Fibroblast of skin of right quadriceps (primary cell): Measurements from ENCODE around the gene OXCT1.
"Not testable (repeated sequence)": the region's sequence is repeated elsewhere in the genome, so short reads cannot be mapped to it uniquely, and the experiment has no call there.

Source experiments
- DNase-seq: peaks from one replicate; pipeline ENCODE4 v3.0.0-alpha.2; 2013

Gene OXCT1

DNA sequence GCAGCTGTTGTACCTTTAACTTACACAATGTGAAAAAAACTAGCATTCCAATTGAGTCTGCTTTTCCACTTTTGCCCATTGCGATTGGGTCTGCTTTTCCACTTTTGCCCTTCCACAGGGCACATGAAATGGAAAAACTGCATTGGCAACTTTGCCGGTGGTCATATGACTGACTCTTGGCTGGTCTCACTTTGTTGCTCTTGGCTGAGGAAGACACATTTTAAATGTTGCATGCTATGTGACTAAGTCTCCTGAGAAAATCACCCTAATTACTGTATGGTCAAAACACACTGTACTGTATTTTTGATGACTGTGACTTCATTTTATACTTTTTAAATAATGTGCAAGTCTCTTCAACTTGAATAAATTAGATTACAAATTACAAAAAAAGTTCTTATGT is 1.6 kb upstream of the OXCT1 start:
- DNase-seq, result peak; percentile 18

- no peak for DNase-seq
These were observed 413 bp upstream of the OXCT1 start for GRCh38 chr5:41870627-41871048.

DNA sequence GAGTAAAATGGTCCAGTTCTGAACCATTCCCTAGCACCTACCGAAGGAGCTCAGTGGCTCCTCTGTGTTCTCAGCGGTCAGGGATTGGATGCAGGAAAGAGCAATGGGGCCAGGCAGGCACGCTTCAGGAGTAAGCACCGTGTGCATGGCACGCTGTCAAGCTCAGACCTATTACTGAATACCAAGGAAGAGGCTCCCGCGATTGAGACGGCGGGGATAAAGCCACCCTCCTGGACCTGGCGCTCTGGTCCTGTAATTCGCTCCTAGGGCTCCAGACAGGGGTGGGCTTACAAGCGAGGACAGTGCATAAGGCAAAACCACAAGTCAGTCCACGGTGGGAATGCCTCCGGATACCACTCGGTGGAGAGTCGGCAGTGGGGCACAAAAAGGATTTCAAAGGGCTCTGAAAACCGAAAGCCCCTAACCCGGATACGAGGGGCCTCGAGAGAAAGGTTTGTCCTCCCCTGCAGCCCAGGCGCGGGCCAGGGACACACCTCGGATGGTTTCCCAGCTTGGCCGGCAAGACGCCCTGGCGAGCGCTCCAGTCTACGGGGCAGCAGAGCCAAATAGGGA is 988 bp downstream of the OXCT1 start:
- DNase-seq, result peak; percentile 17

GRCh38 chr5:41863871-41864486 is 6.2 kb downstream of the OXCT1 start:
- DNase-seq, result peak; percentile 24

GRCh38 chr5:41858890-41859289 is 11.3 kb downstream of the OXCT1 start:
- no peak for DNase-seq

DNA sequence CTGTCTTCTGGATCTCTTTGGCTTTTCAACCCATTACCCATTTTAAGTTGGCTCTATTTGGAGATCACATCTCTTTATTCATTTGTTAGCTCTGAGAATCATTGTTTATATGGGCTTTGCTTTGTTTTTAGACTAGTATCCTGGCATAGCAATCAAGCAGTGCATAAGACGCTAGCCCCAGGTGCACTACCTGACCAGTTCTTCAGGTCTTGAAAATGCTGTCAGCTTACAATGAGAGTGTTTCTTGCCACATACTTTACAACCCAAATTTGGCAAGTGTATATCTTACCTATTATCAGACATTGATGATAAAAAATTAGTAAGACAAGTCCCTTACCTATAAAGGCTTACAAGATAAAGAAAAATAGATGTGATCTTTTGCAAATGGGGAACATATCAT is 12.2 kb downstream of the OXCT1 start:
- no peak for DNase-seq

DNA sequence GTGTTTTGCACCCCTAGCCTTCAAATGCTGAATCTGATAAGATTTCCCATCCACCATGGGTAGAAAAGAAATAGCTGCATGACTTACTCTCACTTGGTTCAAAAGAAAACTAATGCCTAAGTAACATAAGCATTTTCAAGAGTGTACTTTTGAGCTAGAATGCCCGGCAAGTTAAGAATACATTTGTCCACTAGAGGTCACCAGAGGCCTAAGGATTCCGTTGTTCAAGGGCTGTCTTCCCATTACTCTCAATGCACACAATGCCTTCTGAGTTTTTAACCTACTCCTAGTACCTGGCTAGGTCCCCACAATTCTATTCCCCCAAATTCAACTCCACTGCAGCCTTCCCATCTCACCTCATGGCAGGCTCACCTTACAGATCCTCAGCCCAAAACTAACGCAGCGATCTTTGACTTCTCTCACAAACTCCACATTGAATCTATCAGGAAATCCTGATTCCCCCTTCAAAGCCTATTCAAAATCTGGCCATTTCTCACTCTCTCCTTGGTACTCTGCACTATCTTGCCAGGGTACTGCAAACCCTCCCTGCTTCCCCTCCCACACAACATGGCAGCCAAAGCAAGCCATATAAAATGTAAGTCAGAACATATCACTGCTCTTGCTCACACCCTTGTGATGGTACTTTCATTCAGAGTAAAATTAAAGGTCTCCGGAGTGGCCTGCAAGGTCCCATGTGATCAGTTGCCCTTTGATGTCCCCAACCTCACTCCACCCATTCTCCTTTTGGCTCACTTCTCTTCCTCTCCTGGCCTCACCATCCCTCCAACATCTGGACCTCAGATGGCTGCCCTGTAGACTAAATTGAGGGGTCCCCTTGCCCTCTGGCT is 13.4 kb downstream of the OXCT1 start:
- DNase-seq, result peak; percentile 59

DNA sequence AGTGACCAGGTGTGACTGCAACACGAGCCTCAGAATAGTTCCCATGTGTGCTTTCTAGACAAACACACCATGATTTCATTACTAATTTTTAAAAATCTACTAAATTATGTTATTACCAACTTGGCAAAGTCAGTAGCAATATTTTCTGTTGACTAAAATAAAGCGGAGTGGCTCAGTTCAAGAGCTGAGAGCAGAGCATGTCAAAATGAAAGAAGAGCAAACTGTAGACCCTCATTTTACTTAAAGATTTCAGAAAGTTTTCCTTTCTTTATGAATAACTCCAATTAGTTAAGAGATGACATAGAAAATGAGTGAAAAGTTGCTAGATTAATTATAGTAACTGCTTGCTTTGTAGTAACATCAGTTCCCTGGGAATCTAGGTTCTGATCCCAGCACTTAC is 17.9 kb downstream of the OXCT1 start:
- DNase-seq, result no peak

GRCh38 chr5:41851116-41851515 is 19.1 kb downstream of the OXCT1 start:
- DNase-seq, result no peak

DNA sequence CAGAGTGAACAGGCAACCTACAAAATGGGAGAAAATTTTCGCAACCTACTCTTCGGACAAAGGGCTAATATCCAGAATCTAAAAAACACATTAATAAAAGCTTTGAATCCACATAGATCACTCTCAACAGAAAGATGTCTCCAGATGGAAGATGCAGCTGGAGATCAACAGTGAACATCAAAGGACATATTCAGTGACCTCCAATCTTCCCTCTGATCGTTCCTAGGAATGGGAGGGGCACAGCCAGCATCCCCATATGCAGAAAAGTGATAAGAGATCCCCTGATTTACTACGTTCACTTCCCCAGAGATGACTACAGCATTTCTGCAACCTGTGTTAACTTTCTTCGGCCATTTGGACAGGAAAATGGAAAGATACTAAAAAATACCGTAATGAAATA is 21.2 kb downstream of the OXCT1 start:
- DNase-seq, result no peak

DNA sequence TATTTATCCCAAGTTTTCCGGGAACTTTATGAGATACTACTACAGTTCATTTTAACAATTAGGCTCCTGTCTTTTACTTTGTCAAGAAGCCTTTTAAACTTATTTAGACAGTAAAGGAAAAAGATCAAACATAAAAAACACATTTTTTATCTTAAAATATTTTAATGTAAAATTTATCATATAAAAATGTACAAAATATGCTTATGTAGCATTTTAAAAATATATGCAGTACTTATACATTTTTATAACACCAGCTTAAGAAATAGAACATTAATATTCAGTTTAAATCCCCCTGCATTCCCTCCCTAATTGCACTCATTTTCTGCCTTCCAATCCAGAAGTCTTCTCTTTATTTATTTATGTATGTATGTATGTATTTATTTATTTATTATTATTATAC is 24.5 kb downstream of the OXCT1 start:
- not testable (repeated sequence) for DNase-seq

DNA sequence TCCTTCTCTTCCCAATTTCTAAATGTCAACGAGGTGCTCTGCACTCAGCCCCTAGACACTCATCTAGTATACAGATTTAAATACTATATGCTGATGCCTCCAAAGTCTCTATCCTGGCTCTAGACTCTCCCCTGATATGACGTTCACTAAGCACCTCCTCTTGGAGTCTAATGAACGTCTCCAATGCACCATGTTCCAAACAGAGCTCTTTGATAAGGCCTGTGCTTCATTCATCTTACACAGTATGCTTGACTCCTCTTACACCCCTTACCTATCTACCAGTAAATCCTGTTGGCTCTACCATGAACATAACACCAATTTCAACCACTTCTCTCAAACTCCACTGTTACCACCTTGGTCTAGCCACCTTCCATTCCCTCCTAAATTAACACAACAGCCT is 25.7 kb downstream of the OXCT1 start:
- DNase-seq, result no peak

DNA sequence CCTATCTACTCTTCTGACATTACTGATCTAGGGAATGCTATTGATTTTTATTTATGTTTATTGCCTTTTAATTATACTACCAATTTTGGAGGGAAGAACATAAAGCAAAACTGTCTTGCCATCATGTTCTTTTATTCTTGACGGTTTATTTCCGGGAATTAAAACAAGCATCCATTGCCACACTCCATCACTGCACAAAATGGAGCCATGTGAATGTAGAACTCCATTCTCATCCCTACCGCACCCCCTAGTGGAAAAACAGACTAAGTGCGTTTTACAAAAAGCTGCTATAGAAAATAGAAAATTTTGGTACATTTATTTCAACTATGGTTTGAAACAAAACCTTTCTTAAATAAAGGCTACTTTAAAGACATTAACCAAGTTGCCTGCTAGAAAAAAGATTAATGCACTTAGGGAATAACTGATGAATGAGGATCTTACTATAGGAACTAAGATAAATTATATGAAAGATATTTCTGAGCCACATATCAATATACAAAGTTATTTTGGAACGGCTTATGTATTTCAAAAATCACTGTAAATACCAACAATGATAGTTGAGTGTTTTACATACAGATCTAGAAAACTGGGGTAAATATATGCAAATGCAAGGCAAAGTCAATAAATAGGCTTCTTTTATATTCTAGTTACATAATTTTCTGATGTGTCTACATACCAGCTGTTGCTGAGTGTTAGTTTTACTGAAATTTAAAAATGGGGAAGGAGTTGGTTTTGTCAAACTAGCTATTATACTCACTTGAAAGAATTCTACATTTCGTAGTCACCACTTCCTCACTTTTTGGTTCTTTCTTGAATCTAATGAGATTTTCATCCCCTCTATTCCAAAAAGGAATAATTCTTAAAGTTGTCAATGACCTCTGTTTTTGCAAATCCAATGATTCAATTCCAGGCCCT is 26.5 kb downstream of the OXCT1 start:
- peak; percentile 57 for DNase-seq

DNA sequence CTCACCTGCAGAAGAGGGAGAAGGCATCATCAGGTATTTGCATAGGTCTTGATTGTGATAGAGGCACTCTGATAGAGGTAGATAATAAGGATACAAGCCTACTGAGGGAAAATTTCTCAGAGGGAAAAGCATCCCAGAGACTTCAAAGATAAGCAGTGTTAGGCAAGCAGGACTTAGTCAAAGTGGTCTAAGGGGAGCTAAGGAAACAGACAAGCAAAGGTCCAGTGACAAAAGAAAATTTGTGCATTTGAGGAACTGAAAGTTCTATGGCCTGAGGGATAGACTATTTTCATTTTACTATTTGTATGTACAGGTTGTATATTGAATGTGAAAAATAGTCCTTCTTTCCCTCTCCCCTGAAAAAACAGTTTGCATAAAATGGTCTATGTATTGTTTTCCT is 27.4 kb downstream of the OXCT1 start:
- DNase-seq, result no peak

DNA sequence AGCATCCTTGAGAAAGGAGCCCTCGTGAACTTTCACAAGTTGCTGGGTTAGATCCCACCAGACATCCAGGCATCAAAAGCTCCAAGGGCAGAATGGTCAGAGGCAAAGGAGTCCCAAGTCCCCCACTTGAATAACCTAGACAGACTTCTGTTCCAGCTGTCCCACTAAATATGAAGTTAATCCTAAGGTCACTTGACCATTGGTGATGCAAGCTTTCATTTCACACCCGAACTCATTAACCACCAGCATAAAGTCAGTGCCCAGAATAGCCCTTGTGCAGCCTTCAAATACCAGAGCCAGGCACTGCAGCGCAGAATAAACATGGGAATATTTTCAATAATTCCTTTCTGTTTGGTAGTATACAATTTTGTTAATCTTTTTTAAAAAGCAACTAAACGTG is 28.9 kb downstream of the OXCT1 start:
- DNase-seq, result no peak

- no peak for DNase-seq
These were observed 30.0 kb downstream of the OXCT1 start for GRCh38 chr5:41840251-41840650.

DNA sequence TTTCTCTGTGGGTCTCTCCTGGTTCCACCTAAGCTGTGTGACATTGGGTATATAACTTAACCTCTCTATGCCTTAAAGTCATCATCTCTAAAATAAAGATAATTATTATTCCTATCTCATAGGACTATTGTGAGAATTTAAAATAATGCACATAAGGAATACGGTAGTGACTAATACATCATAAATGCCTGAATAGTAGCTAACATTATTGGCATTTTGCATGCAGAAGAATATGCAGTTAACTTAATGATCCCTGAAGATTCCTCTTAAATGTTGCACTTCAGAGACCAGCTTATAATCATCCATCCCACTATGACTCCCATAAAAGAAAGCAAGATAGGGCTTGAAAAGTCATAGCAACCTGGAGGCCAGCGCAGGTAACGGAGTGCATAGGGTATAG is 32.4 kb downstream of the OXCT1 start:
- no peak for DNase-seq

- DNase-seq, result peak; percentile 84
These were observed 34.6 kb downstream of the OXCT1 start for GRCh38 chr5:41835645-41836044.

DNA sequence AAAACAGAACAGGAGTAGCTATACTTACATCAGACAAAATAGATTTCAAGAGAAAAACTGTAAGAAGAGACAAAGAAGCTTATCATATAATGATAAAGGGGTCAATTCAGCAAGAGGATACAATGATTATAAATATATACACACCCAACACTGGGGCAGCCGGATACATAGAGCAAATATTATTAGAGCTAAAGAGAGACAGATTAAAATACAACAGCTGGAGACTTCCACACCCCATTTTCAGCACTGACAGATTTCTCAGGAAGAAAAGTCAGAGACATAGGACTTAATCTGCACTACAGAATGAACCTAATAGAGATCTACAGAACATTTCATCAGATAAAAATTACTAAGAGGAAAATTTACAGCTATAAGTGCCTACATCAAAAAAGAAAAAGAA is 35.7 kb downstream of the OXCT1 start:
- DNase-seq, result no peak

- DNase-seq, result no peak
These were observed 37.8 kb downstream of the OXCT1 start for GRCh38 chr5:41832430-41832829.

- no peak for DNase-seq
These were observed 39.1 kb downstream of the OXCT1 start for GRCh38 chr5:41831155-41831554.

- DNase-seq, result no peak
These were observed 42.4 kb downstream of the OXCT1 start for GRCh38 chr5:41827792-41828191.

DNA sequence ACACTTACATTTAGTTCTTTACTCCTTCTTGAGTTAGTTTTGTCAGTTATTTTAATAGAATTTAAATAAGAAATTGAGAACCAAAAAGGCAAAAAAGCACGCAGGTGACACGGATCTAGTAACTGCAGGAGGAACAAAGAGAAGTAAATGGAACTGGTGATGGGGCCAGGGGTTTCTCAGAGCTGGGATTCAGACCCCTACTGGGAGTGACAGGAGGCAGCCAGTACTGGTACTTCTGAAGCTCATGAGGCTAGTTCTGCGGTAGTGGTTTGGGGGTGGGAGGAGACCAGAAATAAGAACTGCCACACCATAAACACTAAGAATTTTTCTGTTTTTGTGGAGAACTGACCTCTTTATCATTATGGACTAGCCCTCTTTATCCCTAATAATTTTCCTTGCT is 48.2 kb downstream of the OXCT1 start:
- no peak for DNase-seq
